Fibroblast of skin of scalp (primary cell): ENCODE results near the gene ETV3.
A peak's percentile ranks its signal among the peaks of the same experiment; 100 is the strongest.

Experiments
- DNase-seq: peaks from one replicate; pipeline ENCODE4 v3.0.0-alpha.2; 2013

ETV3 gene

GRCh38 chr1:157158967-157159366, 20.8 kb upstream of the ETV3 start:
- no peak for DNase-seq

GRCh38 chr1:157157501-157158190, 19.5 kb upstream of the ETV3 start:
- DNase-seq: peak; percentile 72

GRCh38 chr1:157156058-157156541, 17.9 kb upstream of the ETV3 start:
- peak; percentile 74 for DNase-seq

- DNase-seq: peak; percentile 38
Observed at GRCh38 chr1:157155658-157156057, 17.5 kb upstream of the ETV3 start.

GRCh38 chr1:157154940-157155514, 16.8 kb upstream of the ETV3 start:
- DNase-seq: peak; percentile 13

GRCh38 chr1:157154291-157154690, 16.1 kb upstream of the ETV3 start:
- no peak for DNase-seq

- DNase-seq: no peak
Observed at GRCh38 chr1:157153746-157154145, 15.6 kb upstream of the ETV3 start.

GRCh38 chr1:157152510-157152909, 14.3 kb upstream of the ETV3 start:
- DNase-seq: no peak

- no peak for DNase-seq
Observed at GRCh38 chr1:157151506-157151905, 13.3 kb upstream of the ETV3 start.

GRCh38 chr1:157151073-157151472, 12.9 kb upstream of the ETV3 start:
- no peak for DNase-seq

- DNase-seq: no peak
Observed at GRCh38 chr1:157150631-157151030, 12.4 kb upstream of the ETV3 start.

GRCh38 chr1:157147906-157148700, 9.9 kb upstream of the ETV3 start:
- DNase-seq: peak; percentile 56

- DNase-seq: no peak
Observed at GRCh38 chr1:157147037-157147436, 8.8 kb upstream of the ETV3 start.

GRCh38 chr1:157146244-157146643, 8.0 kb upstream of the ETV3 start:
- DNase-seq: no peak

GRCh38 chr1:157145076-157145475, 6.9 kb upstream of the ETV3 start:
- DNase-seq: no peak

- no peak for DNase-seq
Observed at GRCh38 chr1:157144509-157144908, 6.3 kb upstream of the ETV3 start.

GRCh38 chr1:157142765-157143423, 4.7 kb upstream of the ETV3 start:
- no peak for DNase-seq

GRCh38 chr1:157142201-157142600, 4.0 kb upstream of the ETV3 start:
- no peak for DNase-seq

- DNase-seq: no peak
Observed at GRCh38 chr1:157141212-157141855, 3.1 kb upstream of the ETV3 start.

- no peak for DNase-seq
Observed at GRCh38 chr1:157140063-157140588, 1.9 kb upstream of the ETV3 start.

- DNase-seq: peak; percentile 62
Observed at GRCh38 chr1:157139052-157139715, 989 bp upstream of the ETV3 start.
